Kidney (tissue), 14 donors: ENCODE measurements around the gene ACTL6B. TPM values are rescaled to one million over a fixed set of nuclear protein-coding genes. Genes with fewer than 3 reads are reported as not detected.
A peak's percentile ranks its signal among the peaks of the same experiment; 100 is the strongest.

ENCODE experiments used
- DNase-seq, 5 donors: peaks; one replicate each; pipeline ENCODE4 v3.0.0-alpha.2; 2013 to 2020
- FAIRE-seq: peaks from 2 replicates; lab custom pipeline; 2012; peaks lifted over from hg19 to GRCh38; lab: Jason Lieb, UNC
- H3K27ac ChIP-seq, 2 donors: one replicate each; pipeline ENCODE4 v1.7.0; 2013; ENCODE audit warnings: low read depth in 2 of 2, low read length in 2 of 2, inconsistent platforms in 1 of 2
- H3K27me3 ChIP-seq: one replicate; pipeline ENCODE4 v1.7.1; 2013; ENCODE audit warnings: low read length, inconsistent platforms; ENCODE audit not compliant: control insufficient read depth, insufficient read depth
- H3K36me3 ChIP-seq, 3 donors: one replicate each; pipeline versions ENCODE4 v1.7.0 to v1.7.1; 2013; ENCODE audit warnings: low read length in 3 of 3, control low read depth in 1 of 3, inconsistent platforms in 1 of 3; ENCODE audit not compliant: insufficient read depth in 3 of 3, control insufficient read depth in 2 of 3
- H3K4me1 ChIP-seq, 3 donors: one replicate each; pipeline versions ENCODE4 v1.7.0 to v1.7.1; 2013; ENCODE audit warnings: low read length in 3 of 3, inconsistent platforms in 1 of 3, low read depth in 1 of 3; ENCODE audit not compliant: control insufficient read depth in 2 of 3, insufficient read depth in 2 of 3
- H3K4me3 ChIP-seq, 3 donors: one replicate each; pipeline versions ENCODE4 v1.7.0 to v1.8.1; 2013; ENCODE audit warnings: low read length in 3 of 3, control low read depth in 1 of 3, inconsistent platforms in 1 of 3
- H3K9ac ChIP-seq, 3 donors: one replicate each; pipeline versions ENCODE4 v1.7.0 to v1.7.1; 2013; ENCODE audit warnings: low read length in 3 of 3, control low read depth in 1 of 3, inconsistent platforms in 1 of 3
- H3K9me3 ChIP-seq, 3 donors: one replicate each; pipeline versions ENCODE4 v1.7.0 to v1.7.1; 2013; ENCODE audit warnings: low read length in 3 of 3, control low read depth in 1 of 3, inconsistent platforms in 1 of 3; ENCODE audit not compliant: control insufficient read depth in 2 of 3, insufficient read depth in 1 of 3
- intact Hi-C: fragments of 100-400 bp; cut with DNase I; formaldehyde crosslinking; loops from one replicate; pipeline ENCODE4 v1.11.1; 2022
- polyA plus RNA-seq: library from polyadenylated mRNA; stranded (reverse); fragments of 350-450 nt; fragmentation: Illumina TruSeq; extraction: RNeasy Lipid Tissue Mini Kit (QIAGEN cat#74804); gene quantifications from one replicate; pipeline ENCODE4 v1.2.3, GENCODE V29; 2014; ENCODE audit warnings: low read depth, low replicate concordance; ENCODE audit not compliant: insufficient read depth
- total RNA-seq: library from RNA; stranded (reverse); fragmentation: NEBNext Ultra II Directional; extraction: Animal tissue kit (Norgen Biotek cat#: 25700); gene quantifications from one replicate; pipeline ENCODE4 v1.2.1, GENCODE V29; 2021
- TF ChIP-seq, protein P1 (sequence below): IDR thresholded peaks from 3 replicates; pipeline ENCODE4 v1.5.1; 2012; ENCODE audit warnings: mild to moderate bottlenecking, moderate library complexity, borderline replicate concordance; ENCODE audit not compliant: insufficient read depth; ENCODE audit errors: extremely low read depth
- donor health status: control.
- donor health status: control.
- donor health status: control.
- donor health status: control.
- donor health status: control.
- donor health status: DM: yes; HTN: yes; CAD: no.
- donor health status: Normal renal cell carcinoma (clear cell type).

Gene ACTL6B
- total and polyA plus RNA-seq, 2 donors from 2014 or later = not detected

DNA sequence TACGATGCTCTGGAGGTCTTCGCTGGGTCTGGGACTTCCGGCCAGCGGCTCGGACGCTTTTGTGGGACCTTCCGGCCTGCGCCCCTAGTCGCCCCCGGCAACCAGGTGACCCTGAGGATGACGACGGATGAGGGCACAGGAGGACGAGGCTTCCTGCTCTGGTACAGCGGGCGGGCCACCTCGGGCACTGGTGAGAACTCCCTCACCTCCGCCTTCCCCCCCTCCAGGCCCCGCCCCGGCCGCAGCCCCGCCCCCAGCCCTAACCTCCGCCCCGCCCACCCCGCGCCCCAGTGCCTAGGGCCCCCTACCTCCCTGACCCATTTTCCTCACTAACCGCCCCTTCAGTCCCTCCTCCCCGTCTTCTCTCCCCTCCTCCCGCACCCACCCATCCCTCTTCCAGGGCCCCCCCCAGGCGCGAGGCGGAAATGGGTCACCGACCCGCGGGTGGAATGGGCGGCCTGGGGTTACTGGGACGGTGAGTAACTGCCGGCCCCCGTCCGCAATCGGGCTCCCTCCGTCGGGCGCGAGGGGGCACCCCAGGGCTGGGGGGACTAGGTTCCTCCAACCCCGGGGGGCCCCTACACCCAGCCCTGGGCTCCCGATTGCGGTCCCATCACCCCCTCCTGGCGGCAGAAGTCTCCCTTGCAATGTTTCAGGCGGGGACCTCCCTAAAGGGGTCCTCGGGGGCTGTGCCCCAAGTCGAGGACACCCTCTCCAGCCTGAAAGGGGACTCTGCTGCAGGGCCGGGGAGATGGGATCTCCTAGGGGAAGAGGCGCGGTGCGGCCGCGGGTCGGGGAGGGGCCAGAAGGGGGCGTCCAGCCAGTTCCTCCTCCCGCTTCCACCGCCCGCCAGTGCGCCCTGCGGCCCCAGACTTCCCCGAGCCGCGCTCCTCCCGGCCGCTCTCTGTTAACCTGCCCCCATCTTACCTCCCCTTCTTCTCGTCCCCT, 51.9 kb downstream of the ACTL6B start:
- peak overlapping the region in 1 of 3 donors; percentile 69 for H3K9ac ChIP-seq
- no peak for FAIRE-seq
- TF ChIP-seq, protein P1, sequence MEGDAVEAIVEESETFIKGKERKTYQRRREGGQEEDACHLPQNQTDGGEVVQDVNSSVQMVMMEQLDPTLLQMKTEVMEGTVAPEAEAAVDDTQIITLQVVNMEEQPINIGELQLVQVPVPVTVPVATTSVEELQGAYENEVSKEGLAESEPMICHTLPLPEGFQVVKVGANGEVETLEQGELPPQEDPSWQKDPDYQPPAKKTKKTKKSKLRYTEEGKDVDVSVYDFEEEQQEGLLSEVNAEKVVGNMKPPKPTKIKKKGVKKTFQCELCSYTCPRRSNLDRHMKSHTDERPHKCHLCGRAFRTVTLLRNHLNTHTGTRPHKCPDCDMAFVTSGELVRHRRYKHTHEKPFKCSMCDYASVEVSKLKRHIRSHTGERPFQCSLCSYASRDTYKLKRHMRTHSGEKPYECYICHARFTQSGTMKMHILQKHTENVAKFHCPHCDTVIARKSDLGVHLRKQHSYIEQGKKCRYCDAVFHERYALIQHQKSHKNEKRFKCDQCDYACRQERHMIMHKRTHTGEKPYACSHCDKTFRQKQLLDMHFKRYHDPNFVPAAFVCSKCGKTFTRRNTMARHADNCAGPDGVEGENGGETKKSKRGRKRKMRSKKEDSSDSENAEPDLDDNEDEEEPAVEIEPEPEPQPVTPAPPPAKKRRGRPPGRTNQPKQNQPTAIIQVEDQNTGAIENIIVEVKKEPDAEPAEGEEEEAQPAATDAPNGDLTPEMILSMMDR = peak; percentile 20
- intact Hi-C loops = no loop called here
- H3K4me3 ChIP-seq = peak overlapping the region; percentile 6 to 63 (median 52)
- H3K27me3 ChIP-seq = no peaks in the 10 kb centered on the region
- peak overlapping the region; percentile 22 to 72 for H3K27ac ChIP-seq
- H3K4me1 ChIP-seq = peaks cover 0 to 7% (median 0%) of the 10 kb centered on the region in 3 donors
- H3K36me3 ChIP-seq = no peaks in the 10 kb centered on the region
- no peaks in the 10 kb centered on the region for H3K9me3 ChIP-seq
- DNase-seq = peak; percentile 66 to 93 (median 83)

DNA sequence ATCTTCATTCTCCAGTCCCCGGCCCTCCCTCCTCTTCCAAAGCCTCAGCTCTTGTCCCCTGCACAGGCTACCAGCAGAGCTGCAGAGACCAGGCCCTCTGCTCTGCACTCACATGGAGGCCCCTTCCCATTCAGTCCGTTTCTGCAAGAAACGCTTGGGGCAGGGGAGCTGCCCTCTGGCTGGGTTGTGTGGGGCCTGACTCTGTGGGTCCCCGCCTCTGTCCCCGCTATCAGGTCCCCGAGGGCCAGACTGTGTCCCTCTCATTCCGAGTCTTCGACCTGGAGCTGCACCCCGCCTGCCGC, 52.6 kb downstream of the ACTL6B start:
- H3K9ac ChIP-seq = peak overlapping the region in 1 of 3 donors; percentile 26
- no peak for FAIRE-seq
- H3K27me3 ChIP-seq = no peaks in the 10 kb centered on the region
- H3K4me1 ChIP-seq = peaks cover 0 to 7% (median 0%) of the 10 kb centered on the region in 3 donors
- peak overlapping the region; percentile 51 to 56 (median 52) for H3K4me3 ChIP-seq
- no peaks in the 10 kb centered on the region for H3K36me3 ChIP-seq
- intact Hi-C loops = no loop called here
- no peaks in the 10 kb centered on the region for H3K9me3 ChIP-seq
- DNase-seq = peak in 1 of 5 donors; percentile 57
- TF ChIP-seq, protein P1 = no peak
- peak overlapping the region; percentile 22 to 62 for H3K27ac ChIP-seq

DNA sequence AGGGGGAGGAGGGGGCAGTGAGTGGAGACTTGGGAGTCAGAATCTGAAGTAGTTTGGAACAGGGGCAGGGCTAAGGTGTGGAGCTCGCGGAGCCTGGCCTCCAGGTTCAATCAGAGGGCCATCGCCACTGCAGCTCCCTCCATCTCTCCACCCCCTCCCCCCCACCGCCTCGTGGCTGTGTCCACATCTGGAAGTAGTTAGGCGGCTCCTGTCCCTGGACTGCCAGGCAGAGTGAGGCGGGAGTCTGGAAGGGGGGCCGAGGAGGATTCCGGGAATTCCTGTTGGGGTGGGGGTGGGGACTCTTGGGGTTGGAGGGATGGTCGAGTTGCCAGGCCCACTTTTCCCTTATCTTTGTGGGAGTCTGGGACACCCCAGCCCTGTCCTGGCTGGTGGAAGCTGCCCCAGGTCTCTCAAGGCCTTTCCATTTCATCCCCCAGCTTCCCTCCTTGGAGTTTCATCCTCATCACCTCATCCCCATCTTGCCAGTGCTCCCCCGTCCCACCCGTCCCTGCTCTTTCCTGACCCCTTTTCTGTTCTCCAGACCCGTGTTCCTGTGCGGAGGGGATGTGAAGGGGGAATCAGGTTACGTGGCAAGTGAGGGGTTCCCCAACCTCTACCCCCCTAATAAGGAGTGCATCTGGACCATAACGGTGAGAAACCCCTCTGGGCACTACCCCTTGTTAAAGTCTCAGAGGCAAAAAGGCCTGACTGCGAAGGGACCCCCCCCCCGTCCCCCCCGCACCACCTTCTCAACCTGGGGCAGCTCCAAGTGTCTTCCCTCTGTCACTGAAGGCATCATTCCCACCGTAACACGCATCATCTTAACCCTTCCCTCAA, 53.1 kb downstream of the ACTL6B start:
- peak; percentile 83 to 94 (median 89) for DNase-seq

More for the DNA sequence above, 53.1 kb downstream of the ACTL6B start:
- peak overlapping the region in 1 of 3 donors; percentile 26 for H3K9ac ChIP-seq
- H3K4me1 ChIP-seq = peaks cover 0 to 7% (median 0%) of the 10 kb centered on the region in 3 donors
- H3K27me3 ChIP-seq = no peaks in the 10 kb centered on the region
- peak overlapping the region; percentile 22 to 62 for H3K27ac ChIP-seq
- H3K4me3 ChIP-seq = peak overlapping the region in 1 of 3 donors; percentile 51
- H3K9me3 ChIP-seq = no peaks in the 10 kb centered on the region
- TF ChIP-seq, protein P1 = no peak
- no peak for FAIRE-seq
- H3K36me3 ChIP-seq = no peaks in the 10 kb centered on the region
- intact Hi-C loops = no loop called here
